ENCODE results near the gene FAM13A. TPM values are rescaled to one million over a fixed set of nuclear protein-coding genes. Genes with fewer than 3 reads are reported as not detected.

Gene FAM13A
- total and polyA plus RNA-seq, 10 of the 15 experiments (the other 5 are each of a cell fraction or from before 2014, with no cell fraction given): 0.05 to 1.8 (median 0.27) TPM; not detected in 1

- TF ChIP-seq SKIL (IDR thresholded peaks at IDR 0.05; ENCODE audit: low read depth, poor library complexity, severe bottlenecking): no peak
- no peak for TF ChIP-seq CHD1 (IDR thresholded peaks at IDR 0.05; ENCODE audit: low read depth, low read length)
- TF ChIP-seq ZNF217 (IDR thresholded peaks at IDR 0.05): no peak
- TF ChIP-seq NRF1 (conservative IDR thresholded peaks at IDR 0.05; ENCODE audit: low read depth, low read length): no peak
- TF ChIP-seq SPI1 (IDR thresholded peaks at IDR 0.05; ENCODE audit: borderline replicate concordance, insufficient read depth, low read depth, low read length): no peak
- no peak for TF ChIP-seq ETV6 (conservative IDR thresholded peaks at IDR 0.05 in 1 of 2, IDR thresholded peaks at IDR 0.05 in 1 of 2; ENCODE audit: borderline replicate concordance in 1 of 2, low read depth in 1 of 2)
- no peak for TF ChIP-seq MLLT1 (IDR thresholded peaks at IDR 0.05)
Observed at GRCh38 chr4:88836216-88836615, 220.8 kb downstream of the FAM13A start (continued).

GRCh38 chr4:88831031-88831430, 226.0 kb downstream of the FAM13A start:
- no TSS peak for BruUV-seq (replicated peaks)
- no peak for TF ChIP-seq FOXM1 (IDR thresholded peaks at IDR 0.05; ENCODE audit: low read depth, low read length)
- intact Hi-C loops (cut with micrococcal nuclease; ENCODE audit: unreplicated experiment): no loop called here

More at GRCh38 chr4:88831031-88831430, 226.0 kb downstream of the FAM13A start:
- FAIRE-seq (no peak), DNase-seq (ENCODE audit: low read depth, low spot score) (no peak), ATAC-seq (no peak)
- no peak overlapping the region for H3K4me2 ChIP-seq (ENCODE audit: control insufficient read depth, insufficient read depth)
- H3K9me3 ChIP-seq (replicated peaks; ENCODE audit: control insufficient read depth, insufficient read depth, low read length): no peaks in the 10 kb centered on the region
- no peak overlapping the region for H3K4me3 ChIP-seq
- CTCF ChIA-PET: interaction anchor here (1.1 to 2.0 kb wide), 3 partner anchors 16 to 292 kb away, joined by 3 to 6 read pairs (median 5); no protein-coding TSS in a partner anchor
- no peaks in the 10 kb centered on the region for H3K36me3 ChIP-seq (ENCODE audit: control insufficient read depth in 2 of 2, insufficient read depth in 2 of 2, low read length in 1 of 2)
- SMC1A ChIA-PET (ENCODE audit: uncharacterized antibody, unreplicated experiment): interaction anchor here (0.6 to 2.2 kb wide), 3 partner anchors 79 to 850 kb away, joined by 4 to 9 read pairs (median 4); no protein-coding TSS in a partner anchor
- H2AFZ ChIP-seq (ENCODE audit: control insufficient read depth, low read depth, low read length): no peak overlapping the region
- RAD21 ChIA-PET (ENCODE audit: unreplicated experiment): interaction anchor here (2.5 kb wide), 1 partner anchor 192 kb away, joined by 7 read pairs; no protein-coding TSS in a partner anchor
- no peaks in the 10 kb centered on the region for H3K4me1 ChIP-seq (ENCODE audit: control insufficient read depth, insufficient read depth, low read length)
- H3K9ac ChIP-seq (ENCODE audit: control insufficient read depth, insufficient read depth, low read length): no peak overlapping the region
- no peak overlapping the region for H3K27ac ChIP-seq (ENCODE audit: control insufficient read depth, insufficient read depth)
- H3K79me2 ChIP-seq (ENCODE audit: control insufficient read depth, insufficient read depth, low read length): no peaks in the 10 kb centered on the region
- 10% methylated on average over 4 of the region's 4 CpGs for WGBS (ENCODE audit: insufficient coverage, insufficient replicate concordance, low lambda C conversion rate, missing lambda C conversion rate)
- H3K27me3 ChIP-seq (replicated peaks in 1 of 2; ENCODE audit: control insufficient read depth in 2 of 2, insufficient read depth in 2 of 2, low read length in 1 of 2): no peaks in the 10 kb centered on the region
- POLR2A ChIA-PET: no interaction called here
- in situ Hi-C loops (cut with MboI): no loop called here
- no peaks in the 10 kb centered on the region for H4K20me1 ChIP-seq (ENCODE audit: control insufficient read depth, insufficient read depth)

Measured in GM12878 (cell line).